Lung (tissue), 12 donors: ENCODE data around the gene RNU5B-1. TPM values are rescaled to one million over a fixed set of nuclear protein-coding genes. Genes with fewer than 3 reads are reported as not detected.

Source experiments
- ATAC-seq: fragments of 200-7000 bp; cut with Tn5 transposase; one replicate; pipeline ENCODE4 v1.9.1; 2020; ENCODE audit warnings: moderate number of reproducible peaks; ENCODE audit not compliant: insufficient read depth, low FRiP score
- DNase-seq, 3 donors: peaks; one replicate each; pipeline ENCODE4 v3.0.0-alpha.2; 2013 to 2017
- H3K27ac ChIP-seq, 2 donors: one replicate each; pipeline ENCODE4 v1.5.1; 2013; ENCODE audit warnings: mild to moderate bottlenecking in 2 of 2, moderate library complexity in 2 of 2, control low read depth in 1 of 2, inconsistent platforms in 1 of 2, low read depth in 1 of 2, low read length in 1 of 2
- H3K27me3 ChIP-seq, 3 donors: one replicate each; pipeline ENCODE4 v1.5.1; 2013; ENCODE audit warnings: low read length in 2 of 3; ENCODE audit not compliant: control insufficient read depth in 3 of 3, insufficient read depth in 3 of 3
- H3K36me3 ChIP-seq, 4 donors: one replicate each; pipeline ENCODE4 v1.5.1; 2013; ENCODE audit warnings: low read length in 4 of 4, mild to moderate bottlenecking in 1 of 4, moderate library complexity in 1 of 4; ENCODE audit not compliant: control insufficient read depth in 4 of 4, insufficient read depth in 4 of 4
- H3K4me1 ChIP-seq, 5 donors: one replicate each; pipeline ENCODE4 v1.5.1; 2013; ENCODE audit warnings: low read length in 5 of 5, mild to moderate bottlenecking in 2 of 5, moderate library complexity in 1 of 5; ENCODE audit not compliant: control insufficient read depth in 5 of 5, insufficient read depth in 5 of 5
- H3K4me3 ChIP-seq: one replicate; pipeline ENCODE4 v1.5.1; 2013; ENCODE audit warnings: mild to moderate bottlenecking, control low read depth, moderate library complexity
- H3K9ac ChIP-seq, 2 donors: one replicate each; pipeline ENCODE4 v1.5.1; 2013; ENCODE audit warnings: low read length in 2 of 2, control low read depth in 1 of 2; ENCODE audit not compliant: insufficient read depth in 1 of 2
- H3K9me3 ChIP-seq, 4 donors: one replicate each; pipeline ENCODE4 v1.5.1; 2013; ENCODE audit warnings: low read length in 3 of 4, mild to moderate bottlenecking in 1 of 4, moderate library complexity in 1 of 4; ENCODE audit not compliant: control insufficient read depth in 4 of 4, insufficient read depth in 3 of 4
- WGBS, 2 donors: extraction: QIAGEN DNeasy Blood & Tissue Kit; methylation state at CpG; one replicate each; pipeline ENCODE4 v1.1.7; 2013; 5-methylcytosine and 5-hydroxymethylcytosine counted together
- polyA plus RNA-seq, 2 donors: library from polyadenylated mRNA; stranded (reverse); fragments of 200-250 nt; gene quantifications; one replicate each; pipeline ENCODE4 v1.2.1, GENCODE V29; 2013
- total RNA-seq, 2 donors: library from RNA; depleted of rRNA in 1 of 2; stranded (reverse); fragments of >200 nt in 1 of 2; gene quantifications; one replicate each; pipeline ENCODE4 v1.2.1, GENCODE V29; 2014 to 2021
- TF ChIP-seq, protein P1 (sequence below): IDR thresholded peaks from 2 replicates; pipeline ENCODE4 v1.5.1; 2012; ENCODE audit warnings: mild to moderate bottlenecking; ENCODE audit errors: control extremely low read depth, extremely low read depth
- donor health status: control.
- donor health status: control.
- donor health status: Bipolar disorder and iron deficiency.
- donor health status: healthy.
- donor health status: DM: yes; HTN: yes; CAD: no.

Gene RNU5B-1
- total and polyA plus RNA-seq, 4 donors: 10.9 TPM; not detected in 3

DNA sequence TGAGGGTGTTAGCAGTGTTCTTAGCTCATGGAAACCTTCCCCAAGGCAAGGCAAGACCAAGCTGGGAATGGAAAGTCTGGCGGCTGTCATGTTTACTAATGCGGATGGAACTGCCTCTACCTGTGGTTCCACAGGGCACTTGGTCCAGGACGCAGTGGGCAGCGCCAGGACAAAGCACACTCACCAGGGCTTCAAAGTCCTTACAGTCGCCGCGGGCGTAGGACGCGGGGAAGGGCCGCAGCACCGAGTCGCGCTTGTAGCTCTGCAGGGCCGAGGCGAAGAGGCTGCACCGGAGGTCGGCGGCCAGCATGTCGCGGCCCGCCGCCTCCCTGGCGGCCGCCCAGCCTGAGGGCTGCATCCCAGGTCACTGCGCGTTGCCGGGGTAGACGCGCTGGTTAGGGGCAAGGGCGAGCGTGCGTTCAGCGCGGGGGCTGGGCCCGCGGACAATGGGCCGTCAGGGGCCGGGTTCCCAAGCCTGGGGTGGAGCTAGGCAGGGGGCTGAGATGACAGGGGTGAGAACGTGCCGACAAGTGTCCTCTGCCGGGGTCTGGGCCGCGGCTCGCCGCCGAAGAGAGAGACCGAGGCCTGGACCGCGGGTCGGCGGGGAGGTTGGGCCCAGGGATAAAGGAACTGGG, 18.3 kb upstream of the RNU5B-1 start:
- TF ChIP-seq, protein P1, sequence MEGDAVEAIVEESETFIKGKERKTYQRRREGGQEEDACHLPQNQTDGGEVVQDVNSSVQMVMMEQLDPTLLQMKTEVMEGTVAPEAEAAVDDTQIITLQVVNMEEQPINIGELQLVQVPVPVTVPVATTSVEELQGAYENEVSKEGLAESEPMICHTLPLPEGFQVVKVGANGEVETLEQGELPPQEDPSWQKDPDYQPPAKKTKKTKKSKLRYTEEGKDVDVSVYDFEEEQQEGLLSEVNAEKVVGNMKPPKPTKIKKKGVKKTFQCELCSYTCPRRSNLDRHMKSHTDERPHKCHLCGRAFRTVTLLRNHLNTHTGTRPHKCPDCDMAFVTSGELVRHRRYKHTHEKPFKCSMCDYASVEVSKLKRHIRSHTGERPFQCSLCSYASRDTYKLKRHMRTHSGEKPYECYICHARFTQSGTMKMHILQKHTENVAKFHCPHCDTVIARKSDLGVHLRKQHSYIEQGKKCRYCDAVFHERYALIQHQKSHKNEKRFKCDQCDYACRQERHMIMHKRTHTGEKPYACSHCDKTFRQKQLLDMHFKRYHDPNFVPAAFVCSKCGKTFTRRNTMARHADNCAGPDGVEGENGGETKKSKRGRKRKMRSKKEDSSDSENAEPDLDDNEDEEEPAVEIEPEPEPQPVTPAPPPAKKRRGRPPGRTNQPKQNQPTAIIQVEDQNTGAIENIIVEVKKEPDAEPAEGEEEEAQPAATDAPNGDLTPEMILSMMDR: no peak
- peak overlapping the region; percentile 67 to 74 for H3K9ac ChIP-seq
- no peaks in the 10 kb centered on the region for H3K9me3 ChIP-seq
- 1% methylated on average over 45 to 52 of the region's 52 CpGs for WGBS, 2 donors
- H3K36me3 ChIP-seq: peaks cover 0 to 5% (median 1%) of the 10 kb centered on the region in 4 donors
- DNase-seq: peak; percentile 56 to 64 (median 61)
- H3K4me1 ChIP-seq: peaks cover 0 to 13% (median 3%) of the 10 kb centered on the region in 5 donors
- H3K4me3 ChIP-seq: peak overlapping the region; percentile 59
- peak; percentile 50 for ATAC-seq
- no peaks in the 10 kb centered on the region for H3K27me3 ChIP-seq
- peak overlapping the region; percentile 89 to 95 for H3K27ac ChIP-seq

DNA sequence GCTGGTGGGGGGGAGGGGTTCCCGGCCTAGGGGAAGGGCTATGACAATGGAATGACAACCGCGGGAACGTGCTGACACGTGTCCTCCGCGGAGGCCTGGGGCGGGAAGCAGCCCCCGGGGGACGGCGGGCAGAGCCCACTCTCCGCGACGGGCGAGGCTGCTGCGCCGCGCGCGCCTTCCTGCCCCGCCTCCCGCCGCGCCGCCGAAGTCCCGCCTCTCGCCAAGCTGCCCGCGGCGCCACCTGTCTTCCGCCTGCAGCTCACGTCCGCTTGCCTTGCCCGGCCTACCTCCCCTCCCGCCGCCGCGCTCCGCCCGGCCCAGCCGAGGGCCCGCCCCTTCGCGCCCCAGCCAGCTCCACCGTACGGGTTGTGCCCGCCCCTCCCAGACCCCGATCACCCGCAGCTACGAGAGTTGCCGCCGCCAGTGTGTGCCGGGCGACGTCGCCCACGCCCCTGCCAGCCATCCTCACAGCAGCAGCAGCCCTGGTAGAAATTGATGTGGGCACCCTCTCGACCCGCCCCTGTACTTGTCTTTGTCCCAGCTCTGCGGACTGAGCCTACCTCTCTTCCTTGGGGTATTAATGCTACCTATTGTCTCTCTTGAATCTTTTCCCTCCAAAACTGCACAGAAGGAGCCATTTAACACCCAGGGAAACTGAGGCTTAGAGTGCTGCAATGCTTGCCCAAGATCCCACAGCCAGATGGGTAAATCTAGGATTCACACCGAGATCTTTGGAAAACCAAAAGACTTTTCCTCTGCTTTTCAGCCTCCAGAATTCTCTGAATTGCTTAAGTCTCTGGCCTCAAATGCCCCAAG, 17.6 kb upstream of the RNU5B-1 start, which contains the start of gene PARP16:
TSS of gene PARP16 (minus strand) at position 180 of the 816 bp plus-strand sequence. CDS start 457 bp downstream, outside the sequence.
- H3K27me3 ChIP-seq: no peaks in the 10 kb centered on the region

DNA sequence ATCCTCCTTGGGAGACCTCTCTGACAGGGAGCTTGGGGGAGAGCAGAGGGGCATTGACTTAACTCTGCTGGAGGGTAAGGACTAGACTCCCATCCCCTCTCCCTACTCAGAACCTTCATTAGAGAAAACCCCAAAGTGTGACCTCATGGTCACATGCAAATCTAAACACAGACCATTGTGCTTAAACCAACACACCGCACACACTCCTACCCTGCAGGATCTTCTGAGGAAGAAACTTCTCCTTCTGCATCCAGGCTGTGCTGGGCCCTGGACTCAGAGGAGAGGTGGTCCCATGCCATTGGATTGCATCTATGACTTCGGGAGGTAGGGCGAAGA, 17.0 kb upstream of the RNU5B-1 start:
- H3K27ac ChIP-seq: peak overlapping the region in 1 of 2 donors; percentile 81
- DNase-seq: peak; percentile 19 to 33 (median 32)

More for the DNA sequence above, 17.6 kb upstream of the RNU5B-1 start, which contains the start of gene PARP16:
- H3K4me1 ChIP-seq: peaks cover 0 to 13% (median 3%) of the 10 kb centered on the region in 5 donors
- H3K9me3 ChIP-seq: no peaks in the 10 kb centered on the region
- peak; percentile 91 to 97 (median 94) for DNase-seq
- peak within 1 kb of the TSS; percentile 59 for H3K4me3 ChIP-seq
- H3K36me3 ChIP-seq: peaks cover 0 to 5% (median 1%) of the 10 kb centered on the region in 4 donors
- peak within 1 kb of the TSS; percentile 89 to 95 for H3K27ac ChIP-seq
- ATAC-seq: peak; percentile 95
- 2 to 4% methylated on average over 40 to 62 of the region's 62 CpGs for WGBS, 2 donors
- H3K9ac ChIP-seq: peak within 1 kb of the TSS; percentile 74 to 81
- TF ChIP-seq, protein P1: peak; percentile 57

More for the DNA sequence above, 17.0 kb upstream of the RNU5B-1 start:
- no peaks in the 10 kb centered on the region for H3K27me3 ChIP-seq
- no peak for ATAC-seq
- peaks cover 0 to 5% (median 1%) of the 10 kb centered on the region in 4 donors for H3K36me3 ChIP-seq
- H3K4me3 ChIP-seq: no peak overlapping the region
- H3K4me1 ChIP-seq: peaks cover 0 to 13% (median 3%) of the 10 kb centered on the region in 5 donors
- H3K9ac ChIP-seq: no peak overlapping the region
- TF ChIP-seq, protein P1: no peak
- H3K9me3 ChIP-seq: no peaks in the 10 kb centered on the region
- WGBS, 2 donors: 87 to 89% methylated on average over 3 of the region's 3 CpGs
